ENCODE measurements around the gene MAPK8IP2. TPM values are rescaled to one million over a fixed set of nuclear protein-coding genes. Genes with fewer than 3 reads are reported as not detected.

MAPK8IP2 gene
- total RNA-seq, 6 experiments from 2014 or later, result 0.15 to 1.7 (median 0.45) TPM

GRCh38 chr22:50579752-50580151 lies 20.8 kb upstream of the MAPK8IP2 start:
- Histone ChIP-seq H3K4me3 (no peak overlapping the region), H3K27ac (no peak overlapping the region), H3K9me3 (no peaks in the 10 kb centered on the region), H3K36me3 (peaks cover 0 to 4% (median 0%) of the 10 kb centered on the region in 4 donors), H3K27me3 (no peaks in the 10 kb centered on the region), H3K4me1 (peaks cover 0 to 11% (median 0%) of the 10 kb centered on the region in 4 donors)
- ATAC-seq (no peak), DNase-seq (no peak)
- intact Hi-C loops (cut with DNase I), result no loop called here
- 90% methylated on average over 3 of the region's 4 CpGs for WGBS (ENCODE audit: insufficient coverage, low coverage, low lambda C conversion rate, missing lambda C conversion rate)
- TF ChIP-seq POLR2A (IDR thresholded peaks at IDR 0.05) (no peak), CTCF (IDR thresholded peaks at IDR 0.05) (no peak)

- Histone ChIP-seq H3K36me3 (peaks cover 0 to 4% (median 0%) of the 10 kb centered on the region in 4 donors), H3K27me3 (no peaks in the 10 kb centered on the region), H3K4me3 (peak overlapping the region; percentile 69 to 96 (median 91)), H3K9me3 (no peaks in the 10 kb centered on the region), H3K27ac (peak overlapping the region in 1 of 3 donors; percentile 92), H3K4me1 (peaks cover 0 to 11% (median 0%) of the 10 kb centered on the region in 4 donors)
- TF ChIP-seq POLR2A (IDR thresholded peaks at IDR 0.05) (no peak), CTCF (IDR thresholded peaks at IDR 0.05) (no peak)
- WGBS (ENCODE audit: insufficient coverage, low coverage, low lambda C conversion rate, missing lambda C conversion rate), result 92% methylated on average over 2 of the region's 22 CpGs
- peak in 2 of 3 donors; percentile 21 to 43 for DNase-seq
- intact Hi-C loops (cut with DNase I), result no loop called here
- no peak for ATAC-seq
Observed at GRCh38 chr22:50581031-50581949, 19.3 kb upstream of the MAPK8IP2 start.

- WGBS (ENCODE audit: insufficient coverage, low coverage, low lambda C conversion rate, missing lambda C conversion rate), result no CpG with 5 or more reads among the region's 39 CpGs
- DNase-seq (no peak), ATAC-seq (no peak)
- Histone ChIP-seq H3K4me3 (peak overlapping the region; percentile 69 to 96 (median 91)), H3K27ac (peak overlapping the region; percentile 92 to 99 (median 94)), H3K9me3 (no peaks in the 10 kb centered on the region), H3K36me3 (peaks cover 0 to 4% (median 0%) of the 10 kb centered on the region in 4 donors), H3K27me3 (no peaks in the 10 kb centered on the region), H3K4me1 (peaks cover 0 to 11% (median 0%) of the 10 kb centered on the region in 4 donors)
- intact Hi-C loops (cut with DNase I), result no loop called here
- TF ChIP-seq CTCF (IDR thresholded peaks at IDR 0.05) (no peak), POLR2A (IDR thresholded peaks at IDR 0.05) (no peak)
Observed at GRCh38 chr22:50581950-50582492, 18.6 kb upstream of the MAPK8IP2 start.

GRCh38 chr22:50582493-50583293 lies 17.9 kb upstream of the MAPK8IP2 start, which contains the start of gene CHKB:
TSS of gene CHKB (minus strand) at chr22:50582849. CDS start at chr22:50582781, 68 bp downstream.
- TF ChIP-seq CTCF (IDR thresholded peaks at IDR 0.05) (no peak), POLR2A (IDR thresholded peaks at IDR 0.05) (peak; percentile 96)
- intact Hi-C loops (cut with DNase I), result no loop called here
- ATAC-seq (peak; percentile 95 to 97 (median 96)), DNase-seq (peak; percentile 99)
- Histone ChIP-seq H3K27ac (peak within 1 kb of the TSS; percentile 92 to 99 (median 94)), H3K4me1 (peaks cover 0 to 11% (median 0%) of the 10 kb centered on the region in 4 donors), H3K36me3 (peaks cover 0 to 4% (median 0%) of the 10 kb centered on the region in 4 donors), H3K4me3 (peak within 1 kb of the TSS; percentile 69 to 96 (median 91)), H3K27me3 (no peaks in the 10 kb centered on the region), H3K9me3 (no peaks in the 10 kb centered on the region)
- WGBS (ENCODE audit: insufficient coverage, low coverage, low lambda C conversion rate, missing lambda C conversion rate), result 4% methylated on average over 5 of the region's 96 CpGs

All from right lobe of liver (tissue), 6 donors.